Activated T-cell treated with anti-CD3 and anti-CD28 coated beads, Interleukin-2, amount 50 U/mL, for 1 hour (primary cell): Measurements from ENCODE around the gene OR5C1.
"Not testable (repeated sequence)": the region's sequence is repeated elsewhere in the genome, so short reads cannot be mapped to it uniquely, and the experiment has no call there.

Source experiments
- DNase-seq: peaks from one replicate; pipeline ENCODE4 v3.0.0-alpha.2; 2020

The OR5C1 gene

DNA sequence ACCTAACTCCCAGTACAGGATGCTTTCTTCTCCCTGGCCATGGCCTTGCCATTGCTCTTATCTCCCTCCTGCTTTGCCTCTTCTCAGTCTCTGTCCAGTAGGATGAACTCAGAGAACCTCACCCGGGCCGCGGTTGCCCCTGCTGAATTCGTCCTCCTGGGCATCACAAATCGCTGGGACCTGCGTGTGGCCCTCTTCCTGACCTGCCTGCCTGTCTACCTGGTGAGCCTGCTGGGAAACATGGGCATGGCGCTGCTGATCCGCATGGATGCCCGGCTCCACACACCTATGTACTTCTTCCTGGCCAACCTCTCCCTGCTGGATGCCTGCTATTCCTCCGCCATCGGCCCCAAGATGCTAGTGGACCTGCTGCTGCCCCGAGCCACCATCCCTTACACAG, at the start of gene OR5C1:
Gene OR5C1, plus strand, starts transcription at position 103 of the 400 bp plus-strand sequence. Its CDS starts 0 bp downstream, at position 103.
- no peak for DNase-seq

DNA sequence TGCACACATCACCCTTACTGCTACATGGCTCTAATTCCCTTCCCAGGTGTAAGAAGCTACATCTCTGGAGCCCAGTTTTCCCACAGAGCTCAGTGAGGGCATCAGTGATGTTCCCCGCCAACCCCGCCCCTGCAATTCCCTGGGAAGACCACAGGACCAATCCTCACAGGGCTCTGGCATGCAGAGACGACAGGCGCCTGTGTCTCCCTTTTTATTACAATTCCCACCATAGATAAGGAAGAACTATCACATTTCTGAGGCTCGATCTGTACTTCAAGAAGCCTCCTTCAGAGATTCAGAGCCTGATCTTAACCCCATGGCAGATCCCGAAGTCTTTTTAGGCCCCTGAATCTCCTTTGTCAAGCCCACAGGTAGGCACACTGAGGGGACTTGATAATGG, 46.7 kb upstream of the OR5C1 start, which contains the start of gene OR1L6:
Gene OR1L6, plus strand, starts transcription at position 301 of the 400 bp plus-strand sequence. CDS start 7,545 bp downstream, outside the sequence.
- DNase-seq: no peak

DNA sequence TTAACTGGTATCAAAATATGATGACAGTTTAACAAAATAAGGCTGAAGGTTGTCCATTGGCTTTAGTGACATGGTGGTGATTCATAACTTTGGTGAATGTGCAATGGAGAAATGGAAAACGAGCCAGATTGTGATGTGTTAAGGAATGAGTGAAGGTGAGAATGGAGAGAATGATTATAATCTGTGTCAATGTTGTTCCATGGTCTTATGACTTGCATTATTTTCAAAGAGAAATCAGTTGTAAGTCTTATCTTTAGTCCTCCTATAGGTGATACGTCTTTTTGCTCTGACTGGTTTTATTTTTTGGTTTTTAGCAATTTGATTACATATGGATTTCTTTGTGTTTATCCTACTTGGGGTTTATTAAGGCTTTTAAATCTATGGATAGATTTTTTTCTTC, 33.9 kb upstream of the OR5C1 start:
- DNase-seq: no peak

DNA sequence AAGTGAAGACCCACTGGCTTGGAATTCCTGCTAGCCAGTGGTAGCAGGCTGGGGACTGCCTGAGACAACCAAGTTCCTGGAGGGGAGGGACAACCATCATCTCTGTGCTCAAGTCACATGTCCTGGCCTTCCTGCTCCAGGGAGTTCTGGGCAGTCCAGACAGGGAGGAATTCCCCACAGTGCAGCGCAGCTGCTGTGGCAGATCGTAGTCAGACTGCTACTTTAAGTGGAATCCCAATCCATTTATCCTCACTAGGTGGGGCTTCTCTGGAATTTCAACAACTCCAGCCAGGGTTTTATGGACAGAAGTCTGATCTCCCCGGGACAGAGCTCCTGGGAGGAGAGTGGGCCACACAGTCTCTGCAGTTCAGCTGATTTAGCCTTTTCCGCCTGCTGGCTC, 20.9 kb upstream of the OR5C1 start:
- no peak for DNase-seq

DNA sequence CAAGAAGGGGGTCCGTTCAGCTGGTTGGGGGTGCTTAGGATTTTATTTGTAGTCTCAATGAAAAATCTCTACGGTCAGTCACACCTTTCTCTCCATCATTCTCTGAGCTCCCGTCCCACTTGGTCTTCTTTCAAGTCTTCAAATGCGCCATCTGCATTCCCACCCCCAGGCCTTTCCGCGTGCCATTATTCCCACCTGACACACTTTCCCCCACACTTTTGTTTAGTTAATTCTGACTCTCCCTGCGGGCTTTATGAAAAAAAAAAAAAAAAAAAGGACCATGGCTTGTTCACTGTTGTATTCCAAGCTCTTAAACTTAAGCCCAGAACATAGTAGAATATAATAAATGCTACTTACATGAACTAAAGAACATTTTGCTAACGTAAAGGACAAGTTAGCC, 11.7 kb upstream of the OR5C1 start:
- DNase-seq: no peak

DNA sequence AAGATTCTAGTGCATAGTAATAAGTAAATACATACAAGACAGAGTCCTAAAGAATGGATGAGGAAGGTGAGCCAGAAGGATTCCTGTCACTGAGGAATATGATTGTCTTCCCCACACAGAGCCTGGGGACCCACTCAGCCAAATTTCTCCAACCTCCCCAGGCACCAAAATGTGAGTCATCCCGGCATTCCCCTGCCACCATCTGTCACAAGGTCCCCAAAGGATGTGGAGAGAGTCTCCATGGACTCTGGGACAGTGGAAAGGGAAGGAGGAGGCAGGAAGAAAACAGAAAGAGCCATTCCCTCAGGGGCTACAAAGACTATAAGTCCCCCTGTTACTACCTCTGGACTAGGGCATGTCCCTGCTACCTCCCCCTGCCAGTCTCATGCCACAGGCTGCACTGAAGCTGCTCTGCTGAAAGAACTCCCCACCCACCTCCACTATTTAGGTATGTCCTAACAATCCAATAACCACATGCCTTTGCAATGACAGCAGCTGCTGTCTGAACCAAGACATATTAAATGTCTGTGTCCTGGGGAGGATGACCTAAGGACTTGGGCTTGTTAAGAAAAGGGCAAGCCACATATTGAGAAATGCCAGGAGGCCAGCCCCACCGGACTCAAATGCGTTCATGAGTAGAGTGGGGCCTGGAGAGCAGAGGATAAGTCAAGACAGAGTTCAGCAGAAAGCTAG, 10.7 kb upstream of the OR5C1 start:
- no peak for DNase-seq

DNA sequence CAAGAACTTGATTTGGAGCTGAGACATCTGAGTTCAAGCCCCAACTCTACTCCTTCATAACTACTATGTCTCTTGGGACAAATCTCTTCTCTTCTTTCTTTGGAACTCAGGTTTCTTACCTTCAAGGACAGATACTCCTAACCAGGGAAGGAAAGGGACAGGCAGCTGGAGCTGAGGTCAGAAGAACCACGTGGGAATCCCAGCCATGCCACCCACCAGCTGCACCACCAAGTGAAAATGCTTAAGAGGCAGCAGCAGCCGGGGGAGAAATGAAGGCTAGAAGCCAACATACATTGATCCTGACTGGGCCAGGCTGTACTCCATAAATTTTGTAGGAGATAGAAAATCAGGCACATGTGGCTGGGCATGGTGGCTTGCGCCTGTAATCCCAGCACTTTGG, 9.6 kb upstream of the OR5C1 start:
- no peak for DNase-seq

DNA sequence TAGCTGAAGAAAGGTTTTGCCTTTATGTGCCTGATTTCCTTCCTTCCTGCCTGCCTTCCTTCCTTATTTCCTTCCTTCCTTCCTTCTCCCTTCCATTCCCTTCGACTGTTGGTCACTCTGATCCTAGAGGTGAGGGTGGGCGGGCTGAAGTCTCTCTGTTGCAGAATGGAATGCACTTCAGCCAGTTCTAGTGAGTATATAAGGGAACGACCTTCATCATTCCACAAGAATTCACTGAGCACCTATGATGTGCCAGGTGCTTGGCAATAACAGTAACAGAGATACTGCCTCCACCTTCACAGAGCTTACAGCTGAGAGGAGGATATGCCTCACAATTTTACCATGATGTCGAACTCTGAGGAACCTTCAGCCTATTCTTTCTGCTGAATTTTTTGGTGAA, 8.7 kb upstream of the OR5C1 start:
- DNase-seq: no peak

DNA sequence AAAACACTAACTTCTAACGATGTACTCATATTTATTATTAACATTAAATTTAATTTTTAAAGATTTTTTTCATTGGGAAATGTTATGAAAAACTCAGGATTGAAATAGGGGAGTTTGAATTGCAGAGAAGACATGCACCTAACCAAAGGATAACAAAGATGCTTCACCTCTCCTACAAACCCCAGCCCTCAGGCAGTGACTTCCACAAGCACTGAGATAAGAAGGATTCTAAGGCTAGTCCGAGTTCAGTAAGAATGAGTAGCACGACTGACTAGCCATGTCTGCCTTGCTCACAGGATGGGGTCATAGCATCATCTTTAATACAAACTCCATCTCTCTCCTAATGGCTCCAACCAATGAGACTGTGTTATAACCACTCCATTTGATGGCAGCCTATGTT, 7.1 kb upstream of the OR5C1 start:
- no peak for DNase-seq

DNA sequence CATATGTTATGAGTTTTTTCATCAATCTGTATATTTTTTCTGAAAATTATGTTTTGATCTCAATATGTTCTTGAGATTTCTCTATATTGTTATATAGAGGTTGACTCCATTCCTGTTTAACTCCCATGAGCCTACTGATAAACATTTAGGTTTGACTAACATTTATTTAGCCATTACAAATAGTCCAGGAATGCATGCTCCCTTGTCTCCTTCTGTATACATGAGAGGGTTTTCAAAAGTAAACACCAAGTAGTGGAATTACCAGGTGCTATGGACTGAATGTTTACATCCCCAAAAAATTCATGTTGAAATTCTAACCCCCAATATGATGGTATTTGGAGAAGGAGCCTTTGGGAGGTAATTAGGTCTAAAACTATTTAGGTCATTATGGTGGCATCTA, 3.5 kb upstream of the OR5C1 start:
- no peak for DNase-seq

DNA sequence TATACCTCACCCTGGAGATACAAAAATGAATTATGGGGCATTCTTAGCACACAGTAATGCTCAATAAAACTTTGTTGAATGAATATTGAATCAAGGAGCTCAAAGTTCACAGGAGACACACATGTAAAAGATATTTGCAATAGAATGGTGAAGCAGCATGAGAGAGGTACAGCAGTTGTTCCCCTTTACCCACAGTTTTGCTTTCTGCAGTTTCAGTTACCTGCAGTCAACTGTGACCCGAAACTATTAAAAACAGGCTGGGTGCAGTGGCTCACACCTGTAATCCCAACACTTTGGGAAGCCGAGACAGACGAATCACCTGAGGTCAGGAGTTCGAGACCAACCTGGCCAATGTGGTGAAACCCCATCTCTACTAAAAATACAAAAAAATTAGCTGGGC, 2.4 kb upstream of the OR5C1 start:
- DNase-seq: no peak

DNA sequence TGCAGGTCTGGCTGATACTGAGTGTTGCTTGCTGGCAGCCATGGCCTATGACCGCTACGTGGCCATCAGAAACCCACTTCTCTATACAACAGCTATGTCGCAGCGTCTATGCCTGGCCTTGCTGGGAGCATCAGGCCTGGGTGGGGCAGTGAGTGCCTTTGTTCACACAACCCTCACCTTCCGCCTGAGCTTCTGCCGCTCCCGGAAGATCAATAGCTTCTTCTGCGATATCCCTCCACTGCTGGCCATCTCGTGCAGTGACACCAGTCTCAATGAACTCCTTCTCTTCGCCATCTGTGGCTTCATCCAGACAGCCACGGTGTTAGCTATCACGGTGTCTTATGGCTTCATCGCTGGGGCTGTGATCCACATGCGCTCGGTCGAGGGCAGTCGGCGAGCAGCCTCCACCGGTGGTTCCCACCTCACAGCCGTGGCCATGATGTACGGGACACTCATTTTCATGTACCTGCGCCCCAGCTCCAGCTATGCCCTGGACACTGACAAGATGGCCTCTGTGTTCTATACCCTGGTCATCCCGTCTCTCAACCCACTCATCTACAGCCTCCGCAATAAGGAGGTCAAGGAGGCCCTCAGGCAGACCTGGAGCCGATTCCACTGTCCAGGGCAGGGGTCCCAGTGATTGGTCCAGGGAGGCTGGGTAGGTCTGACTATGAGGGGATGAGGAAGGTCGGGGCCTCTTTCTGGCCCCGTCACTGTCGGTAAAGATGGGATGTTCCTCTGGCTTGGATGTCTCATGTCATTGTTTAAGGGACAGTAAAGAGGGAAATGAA, 718 bp downstream of the OR5C1 start:
- no peak for DNase-seq

DNA sequence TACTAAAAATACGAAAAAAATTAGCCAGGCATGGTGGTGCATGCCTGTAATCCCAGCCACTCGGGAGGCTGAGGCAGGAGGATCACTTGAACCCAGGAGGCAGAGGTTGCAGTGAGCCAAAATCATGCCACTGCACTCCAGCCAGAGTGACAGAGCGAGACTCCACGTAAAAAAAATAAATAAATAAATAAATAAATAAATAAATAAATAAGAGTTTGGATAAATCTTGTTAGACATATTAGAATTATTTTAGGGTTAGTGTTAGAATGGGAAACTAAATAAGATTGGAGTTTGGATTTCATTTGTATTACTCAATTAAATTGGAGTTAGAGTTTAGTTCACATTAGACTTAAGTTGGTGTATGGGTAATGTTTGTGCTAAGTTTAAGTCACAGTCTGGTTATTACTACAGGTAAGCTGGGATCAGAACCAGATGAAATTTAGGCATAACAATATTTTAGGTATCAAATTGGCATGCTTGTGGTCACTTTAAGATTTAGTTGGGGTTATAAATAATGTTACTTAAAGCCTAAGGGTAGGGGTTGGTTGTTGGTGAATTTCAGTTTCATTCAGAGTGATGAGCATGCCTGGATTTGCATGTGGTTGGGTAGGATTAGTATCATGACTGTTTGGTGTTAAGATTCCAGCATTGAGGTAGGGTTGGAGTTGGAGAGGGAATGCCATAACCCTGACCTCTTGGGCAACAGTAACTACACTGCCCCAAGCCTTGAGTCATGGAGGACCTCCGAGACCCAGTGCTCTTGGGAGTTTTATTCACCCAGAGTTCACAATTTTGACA, 3.3 kb downstream of the OR5C1 start:
- no peak for DNase-seq

DNA sequence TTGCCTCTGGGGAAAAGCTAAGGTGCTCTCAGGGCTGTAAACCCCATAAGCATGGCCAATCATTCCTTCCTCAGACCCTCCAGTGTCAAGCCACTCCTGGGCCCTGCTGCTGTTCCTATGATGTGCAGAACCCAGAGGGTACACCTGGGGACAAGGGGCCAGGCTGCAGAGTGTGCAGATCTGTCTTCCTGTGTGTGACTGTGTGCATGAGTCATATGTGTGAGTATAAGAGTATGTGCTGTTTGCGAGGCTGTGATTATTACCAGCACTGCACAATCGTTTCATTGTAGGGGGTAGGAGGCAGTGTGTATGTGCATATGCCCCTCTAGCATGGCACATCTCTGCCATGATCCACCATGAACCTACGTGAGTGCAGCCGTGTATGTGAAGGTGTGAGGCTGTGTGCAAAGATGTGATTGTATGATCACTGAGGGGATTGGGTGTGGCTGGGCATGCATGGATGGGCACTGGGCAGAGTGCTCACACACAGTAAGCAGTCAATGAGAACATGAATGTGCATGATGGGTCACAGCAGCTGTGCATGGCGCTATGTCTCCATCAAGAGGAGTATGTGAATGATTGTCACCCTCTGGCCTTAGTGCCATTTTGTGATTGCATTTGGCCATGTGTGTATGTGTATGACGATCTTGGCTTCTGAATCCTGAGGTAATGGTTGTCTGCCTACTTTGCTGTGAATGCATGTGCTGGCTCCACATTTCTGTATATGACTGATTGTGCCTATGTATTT, 8.8 kb downstream of the OR5C1 start:
- no peak for DNase-seq

DNA sequence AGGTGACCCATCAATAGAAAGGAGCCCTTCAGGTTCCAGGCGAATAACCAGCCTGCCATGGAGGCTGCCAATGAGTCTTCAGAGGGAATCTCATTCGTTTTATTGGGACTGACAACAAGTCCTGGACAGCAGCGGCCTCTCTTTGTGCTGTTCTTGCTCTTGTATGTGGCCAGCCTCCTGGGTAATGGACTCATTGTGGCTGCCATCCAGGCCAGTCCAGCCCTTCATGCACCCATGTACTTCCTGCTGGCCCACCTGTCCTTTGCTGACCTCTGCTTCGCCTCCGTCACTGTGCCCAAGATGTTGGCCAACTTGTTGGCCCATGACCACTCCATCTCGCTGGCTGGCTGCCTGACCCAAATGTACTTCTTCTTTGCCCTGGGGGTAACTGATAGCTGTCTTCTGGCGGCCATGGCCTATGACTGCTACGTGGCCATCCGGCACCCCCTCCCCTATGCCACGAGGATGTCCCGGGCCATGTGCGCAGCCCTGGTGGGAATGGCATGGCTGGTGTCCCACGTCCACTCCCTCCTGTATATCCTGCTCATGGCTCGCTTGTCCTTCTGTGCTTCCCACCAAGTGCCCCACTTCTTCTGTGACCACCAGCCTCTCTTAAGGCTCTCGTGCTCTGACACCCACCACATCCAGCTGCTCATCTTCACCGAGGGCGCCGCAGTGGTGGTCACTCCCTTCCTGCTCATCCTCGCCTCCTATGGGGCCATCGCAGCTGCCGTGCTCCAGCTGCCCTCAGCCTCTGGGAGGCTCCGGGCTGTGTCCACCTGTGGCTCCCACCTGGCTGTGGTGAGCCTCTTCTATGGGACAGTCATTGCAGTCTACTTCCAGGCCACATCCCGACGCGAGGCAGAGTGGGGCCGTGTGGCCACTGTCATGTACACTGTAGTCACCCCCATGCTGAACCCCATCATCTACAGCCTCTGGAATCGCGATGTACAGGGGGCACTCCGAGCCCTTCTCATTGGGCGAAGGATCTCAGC, 11.6 kb downstream of the OR5C1 start, which contains the start of gene OR1K1:
Gene OR1K1, plus strand, starts transcription at position 58 of the 995 bp plus-strand sequence. Its CDS starts 0 bp downstream, at position 58.
- no peak for DNase-seq

DNA sequence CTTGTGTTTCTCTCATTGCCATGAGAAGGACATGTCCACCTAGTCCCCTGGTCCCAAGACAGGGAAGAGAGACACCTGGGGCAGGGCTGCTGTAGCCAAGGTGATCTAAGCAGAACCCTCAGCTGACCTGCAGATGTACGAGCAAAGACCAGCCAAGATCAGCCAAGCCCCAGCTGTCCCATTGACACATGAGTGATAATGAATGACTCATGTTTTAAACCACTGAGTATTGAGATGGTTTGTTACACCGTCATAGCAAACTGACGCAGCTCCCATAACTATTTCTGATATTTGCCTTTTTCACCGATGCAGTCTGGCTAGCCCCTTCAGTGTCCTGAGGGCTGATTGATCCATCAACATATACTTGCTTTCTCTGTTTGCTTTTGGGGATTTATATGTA, 17.9 kb downstream of the OR5C1 start:
- no peak for DNase-seq

DNA sequence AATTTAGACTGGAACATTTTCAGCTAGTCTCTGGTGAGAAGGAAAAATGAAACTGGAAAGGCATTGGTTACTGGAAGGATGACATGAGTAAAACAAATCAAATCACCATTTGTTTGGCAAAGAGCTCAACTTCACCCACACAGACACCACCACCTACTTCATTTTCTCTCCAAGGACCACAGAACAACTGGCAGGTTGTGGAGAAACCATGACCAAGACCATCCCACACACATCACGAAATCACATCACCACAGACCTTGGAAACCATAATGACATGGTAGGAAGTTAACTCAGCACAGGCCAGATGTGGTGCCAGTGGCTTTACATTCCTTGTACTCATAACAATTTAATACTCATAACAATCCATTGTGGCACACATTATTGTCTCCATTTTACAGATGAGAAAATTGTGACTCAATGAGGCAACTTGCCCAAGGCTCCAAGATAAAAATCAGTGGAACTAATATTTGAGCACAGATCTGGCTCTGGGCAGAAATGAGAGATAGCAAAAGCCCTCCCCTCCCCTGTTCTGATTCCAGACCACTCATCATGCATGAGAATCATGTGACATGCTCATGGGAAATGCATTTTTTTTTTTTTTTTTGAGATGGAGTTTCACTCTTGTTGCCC, 18.7 kb downstream of the OR5C1 start:
- no peak for DNase-seq

DNA sequence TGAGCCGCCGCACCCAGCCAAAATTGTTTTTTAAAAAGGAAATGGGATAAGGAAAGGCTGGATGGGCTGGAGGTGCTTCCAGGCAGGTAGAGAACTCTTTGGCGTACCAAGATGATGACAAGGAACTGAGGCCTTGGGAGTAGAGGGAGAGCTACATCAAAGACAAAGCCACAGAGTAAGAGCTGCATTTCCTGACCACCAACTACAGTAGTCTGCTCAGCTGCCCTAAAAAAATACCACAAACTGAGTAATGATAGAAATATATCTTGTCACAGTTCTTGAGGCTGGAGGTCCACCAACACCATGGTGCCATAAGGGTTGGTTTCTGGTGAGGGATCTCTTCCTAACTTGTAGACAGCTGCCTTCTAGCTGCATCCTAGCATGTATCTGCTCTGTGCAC, 19.4 kb downstream of the OR5C1 start:
- no peak for DNase-seq

DNA sequence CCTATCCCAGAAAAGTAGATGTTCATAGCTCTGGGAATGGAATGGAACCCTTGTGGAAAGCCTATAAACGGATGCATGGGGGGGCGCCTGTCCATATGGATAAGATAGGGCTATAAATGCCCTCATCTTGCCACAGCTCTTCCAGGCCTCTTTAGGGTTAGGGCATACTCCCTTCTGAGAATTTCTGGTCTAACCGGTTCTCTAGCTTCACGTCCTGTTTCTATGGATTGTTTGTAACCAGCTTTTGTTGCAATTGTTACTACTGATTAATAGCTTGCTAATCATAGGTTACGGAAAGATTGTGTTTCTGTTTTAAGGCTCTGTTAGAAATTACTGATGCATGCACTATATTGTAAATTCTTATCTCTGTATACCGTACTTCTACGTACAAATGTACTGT, 20.5 kb downstream of the OR5C1 start:
- DNase-seq: not testable (repeated sequence)

DNA sequence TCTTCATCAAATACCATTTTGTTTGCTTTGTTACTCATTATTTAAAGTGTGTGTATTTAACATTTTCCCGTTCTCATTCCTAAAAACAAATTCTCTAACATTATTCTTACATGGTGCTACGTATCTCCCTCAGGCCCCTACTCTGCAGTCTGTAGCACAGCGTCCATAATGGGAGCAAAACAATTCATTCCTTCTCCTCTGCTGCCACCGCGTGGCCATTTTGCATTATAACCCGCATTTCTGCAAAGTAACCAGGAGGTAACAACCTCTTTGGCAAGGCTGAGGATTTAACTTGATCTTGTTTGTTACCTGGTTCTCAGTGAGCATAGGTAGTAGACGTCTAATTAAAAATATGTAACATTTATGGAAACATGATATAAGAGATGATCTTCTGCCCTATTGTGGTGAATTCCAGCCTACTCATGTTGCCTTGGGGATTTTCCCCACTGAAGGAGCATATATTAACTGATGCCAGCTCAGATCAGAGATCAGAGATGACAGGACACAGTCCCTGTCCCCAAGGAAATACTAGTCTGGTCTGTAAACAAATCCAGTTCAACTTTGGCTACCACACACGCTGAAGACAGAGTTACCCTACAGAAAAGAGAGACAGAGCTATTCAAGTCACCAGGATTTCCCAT, 21.7 kb downstream of the OR5C1 start:
- peak; percentile 77 for DNase-seq
